IPS-NIHi7 (cell line): ENCODE measurements around the gene DENND1A.
"Not testable (repeated sequence)": the region's sequence is repeated elsewhere in the genome, so short reads cannot be mapped to it uniquely, and the experiment has no call there.

ENCODE experiments used
- DNase-seq: peaks from one replicate; pipeline ENCODE4 v3.0.0; 2012; ENCODE audit warnings: mixed read lengths; ENCODE audit errors: extremely low spot score

The DENND1A gene

DNA sequence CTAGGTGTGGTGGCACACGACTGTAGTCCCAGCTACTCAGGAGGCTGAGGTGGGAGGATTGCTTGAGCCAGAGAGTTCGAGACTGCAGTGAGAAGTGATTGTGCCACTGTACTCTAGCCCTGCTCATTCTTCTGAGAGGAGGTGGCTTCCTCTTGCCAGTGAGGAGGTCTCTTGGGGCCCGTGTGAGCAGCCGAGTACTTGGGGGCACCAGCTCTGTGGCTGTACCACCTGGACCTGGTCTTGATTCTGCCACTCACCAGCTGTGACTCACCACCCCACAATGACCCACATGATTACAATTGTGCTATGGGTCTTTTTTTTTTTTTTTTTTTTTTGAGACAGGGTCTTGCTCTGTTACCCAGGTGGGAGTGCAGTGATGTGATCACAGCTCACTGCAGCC lies 592.0 kb downstream of the DENND1A start:
- DNase-seq = no peak

GRCh38 chr9:123336959-123337358 lies 593.0 kb downstream of the DENND1A start:
- DNase-seq = no peak

GRCh38 chr9:123336449-123336848 lies 593.5 kb downstream of the DENND1A start:
- no peak for DNase-seq

- no peak for DNase-seq
Observed at GRCh38 chr9:123335986-123336329, 594.0 kb downstream of the DENND1A start.

GRCh38 chr9:123335193-123335985 lies 594.5 kb downstream of the DENND1A start:
- no peak for DNase-seq

- no peak for DNase-seq
Observed at GRCh38 chr9:123334639-123335038, 595.3 kb downstream of the DENND1A start.

DNA sequence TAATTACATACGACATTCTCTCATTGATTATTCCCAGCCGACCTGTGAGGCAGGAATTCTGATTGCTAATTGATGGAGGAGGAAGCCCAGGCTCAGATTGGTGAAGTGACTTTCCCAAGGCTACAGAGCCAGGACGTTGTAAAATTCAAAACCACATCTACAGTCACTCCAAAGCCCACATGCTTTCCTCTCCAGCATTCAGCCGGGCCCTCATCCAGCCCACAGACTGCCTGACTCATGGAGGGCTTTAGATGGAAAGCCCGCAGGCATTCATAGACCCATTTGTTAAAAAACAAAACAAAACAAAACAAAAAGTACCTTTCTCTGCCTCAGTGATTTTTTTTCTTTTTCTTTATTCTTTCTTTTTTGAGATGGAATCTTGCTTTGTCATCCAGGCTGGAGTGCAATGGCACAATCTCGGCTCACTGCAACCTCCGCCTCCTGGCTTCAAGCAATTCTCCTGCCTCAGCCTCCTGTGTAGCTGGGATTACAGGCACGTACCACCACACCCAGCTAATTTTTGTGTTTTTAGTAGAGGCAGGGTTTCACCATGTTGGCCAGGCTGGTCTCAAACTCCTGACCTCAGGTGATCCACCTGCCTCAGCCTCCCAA lies 596.8 kb downstream of the DENND1A start:
- DNase-seq = not testable (repeated sequence)

DNA sequence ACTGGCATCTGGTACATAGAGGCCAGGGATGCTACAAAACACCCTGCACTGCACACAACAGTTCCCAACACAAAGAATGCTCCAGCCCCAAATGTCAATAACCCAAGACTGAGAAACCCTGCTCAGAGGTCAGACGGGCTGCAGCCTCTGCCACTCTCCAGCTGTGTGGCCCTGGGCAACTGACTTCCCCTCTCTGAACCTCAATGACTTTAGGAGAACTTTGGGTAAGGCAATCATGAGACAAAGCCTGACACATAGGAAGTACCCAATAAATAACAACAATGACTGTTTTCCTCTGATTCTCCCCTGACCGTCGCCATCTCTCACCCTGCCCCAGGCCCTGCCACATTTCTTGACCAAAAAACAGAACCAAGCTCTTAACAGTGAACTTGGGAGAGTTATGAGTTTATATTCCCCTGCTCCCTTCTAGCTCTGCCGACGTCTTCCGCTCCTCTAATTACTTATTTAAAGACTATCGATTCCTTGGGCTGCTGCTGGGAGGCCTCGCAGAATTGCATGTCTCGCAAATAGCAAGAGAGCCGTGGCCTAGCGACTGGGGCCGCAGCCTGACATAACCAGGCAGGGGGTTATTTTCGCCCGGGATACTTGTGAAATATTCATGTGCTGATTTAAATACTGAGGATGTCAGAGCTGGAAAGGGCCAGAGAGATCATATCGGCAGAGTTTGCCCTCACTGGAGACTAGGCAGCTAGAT lies 598.4 kb downstream of the DENND1A start:
- DNase-seq = no peak
